IPS-15b (cell line): ENCODE data around the gene TMEM184B.
A peak's percentile ranks its signal among the peaks of the same experiment; 100 is the strongest.

Experiments
- H3K27me3 ChIP-seq: one replicate; pipeline ENCODE4 v1.6.1; 2013; ENCODE audit warnings: low read length; ENCODE audit not compliant: control insufficient read depth, insufficient read depth
- H3K36me3 ChIP-seq: one replicate; pipeline ENCODE4 v1.6.1; 2013; ENCODE audit warnings: low read length; ENCODE audit not compliant: control insufficient read depth, insufficient read depth
- H3K4me1 ChIP-seq: one replicate; pipeline ENCODE4 v1.6.1; 2013; ENCODE audit warnings: mild to moderate bottlenecking, low read length; ENCODE audit not compliant: control insufficient read depth, insufficient read depth
- H3K4me3 ChIP-seq: one replicate; pipeline ENCODE4 v1.5.1; 2013; ENCODE audit warnings: low read depth, low read length
- H3K9ac ChIP-seq: one replicate; pipeline ENCODE4 v1.6.1; 2013; ENCODE audit warnings: low read depth, mild to moderate bottlenecking, low read length
- H3K9me3 ChIP-seq: one replicate; pipeline ENCODE4 v1.6.1; 2013; ENCODE audit warnings: mild to moderate bottlenecking, low read length; ENCODE audit not compliant: control insufficient read depth, insufficient read depth

The TMEM184B gene

DNA sequence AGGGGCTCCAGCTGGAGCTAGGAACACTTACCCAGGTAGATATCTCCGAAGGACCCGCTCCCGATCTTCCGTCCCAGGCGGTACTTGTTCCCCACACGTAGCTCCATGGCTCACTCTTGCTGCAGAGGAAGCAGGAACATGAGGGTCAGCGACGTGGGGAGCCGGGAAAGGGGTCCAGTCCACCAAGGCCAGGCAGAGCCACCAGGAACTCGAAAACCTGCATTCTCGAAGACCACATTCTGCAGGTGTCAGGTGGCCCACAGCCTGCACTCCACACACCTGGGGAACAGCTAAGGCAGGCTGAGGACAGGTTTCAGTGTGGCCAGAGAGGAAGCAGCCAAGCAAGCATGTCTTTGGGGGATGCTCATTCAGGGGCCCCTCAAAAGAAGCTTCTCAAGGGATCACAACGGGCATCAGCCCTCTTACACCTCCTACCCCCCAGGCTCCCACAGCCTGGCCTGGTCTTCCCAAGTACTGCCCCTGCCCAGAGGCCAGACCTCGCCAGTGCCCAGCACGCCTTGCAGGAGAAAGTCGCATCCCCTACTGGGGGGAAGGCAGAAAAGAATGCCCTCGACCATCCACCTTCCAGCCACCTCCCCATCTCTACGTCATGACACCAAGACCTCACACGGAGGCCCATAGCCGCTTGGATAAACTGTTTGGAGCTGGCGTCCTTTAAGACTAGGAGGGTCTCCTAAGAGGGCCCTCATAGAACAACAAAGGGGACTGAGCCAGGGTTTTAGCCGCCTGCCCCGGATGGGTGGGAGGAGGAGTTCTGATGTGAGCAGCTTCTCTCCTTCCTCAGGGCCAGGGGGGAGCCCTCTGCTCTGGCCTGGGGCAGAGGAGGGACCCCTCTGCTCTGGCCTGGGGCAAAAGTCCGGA is 41.5 kb upstream of the TMEM184B start:
- Histone ChIP-seq H3K4me3 (peak overlapping the region; percentile 85), H3K36me3 (peaks cover 38% of the 10 kb centered on the region), H3K9ac (peak overlapping the region; percentile 95), H3K9me3 (no peaks in the 10 kb centered on the region), H3K27me3 (no peaks in the 10 kb centered on the region), H3K4me1 (peaks cover 18% of the 10 kb centered on the region)

DNA sequence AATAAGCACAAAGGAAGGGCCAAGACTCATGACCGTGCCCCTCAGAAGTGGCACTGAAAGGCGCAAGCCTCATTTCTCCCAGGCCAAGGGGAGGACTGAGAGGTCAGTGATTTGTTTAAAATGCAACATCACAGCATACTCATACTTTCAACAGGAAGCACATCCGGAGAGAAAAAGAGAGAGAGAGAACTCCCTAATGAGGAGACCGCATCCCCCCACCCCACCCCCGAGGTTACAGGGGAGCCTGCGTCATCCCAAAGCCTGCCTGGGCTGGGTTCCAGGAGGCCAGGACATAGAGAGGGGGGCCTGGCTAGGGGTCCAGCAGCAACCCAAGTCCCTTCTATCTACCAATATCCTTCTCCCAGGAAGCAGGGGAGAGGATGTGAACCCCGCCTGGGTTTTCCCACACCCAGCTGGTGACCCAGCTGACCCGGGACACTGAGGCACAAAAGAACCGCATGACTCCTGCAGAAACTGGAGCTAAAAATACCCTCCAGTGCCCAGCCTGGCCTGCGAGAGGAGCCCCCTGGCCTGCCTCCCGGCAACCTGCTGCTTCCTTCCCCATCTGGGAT is 40.7 kb upstream of the TMEM184B start:
- H3K36me3 ChIP-seq = peaks cover 45% of the 10 kb centered on the region
- H3K9ac ChIP-seq = no peak overlapping the region
- H3K9me3 ChIP-seq = no peaks in the 10 kb centered on the region
- H3K4me1 ChIP-seq = peaks cover 17% of the 10 kb centered on the region
- H3K27me3 ChIP-seq = no peaks in the 10 kb centered on the region
- H3K4me3 ChIP-seq = no peak overlapping the region

DNA sequence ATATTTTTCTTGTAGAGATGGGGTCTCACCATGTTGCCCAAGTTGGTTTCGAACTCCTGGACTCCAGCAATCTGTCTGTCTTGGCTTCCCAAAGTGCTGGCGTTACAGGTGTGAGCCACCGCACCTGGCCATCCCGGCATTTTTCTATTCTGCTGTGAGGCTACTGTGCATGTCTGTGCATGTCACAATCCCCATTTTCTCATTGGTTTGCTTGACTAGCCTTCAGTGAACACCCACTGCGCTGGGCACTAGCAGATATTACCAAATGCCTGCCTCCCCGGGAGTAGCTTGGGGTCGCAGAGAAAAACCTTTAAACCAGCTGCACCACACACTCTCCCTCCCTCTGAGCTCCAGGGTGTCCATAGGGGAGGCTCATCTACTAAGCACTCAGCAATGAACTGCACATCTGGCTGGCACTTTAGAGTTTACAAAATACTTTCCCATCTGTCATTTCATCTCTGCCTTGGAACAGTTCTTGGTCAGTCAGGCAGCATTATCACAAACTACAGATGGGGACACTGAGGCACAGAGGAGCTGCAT is 39.5 kb upstream of the TMEM184B start:
- H3K36me3 ChIP-seq = peaks cover 48% of the 10 kb centered on the region
- no peaks in the 10 kb centered on the region for H3K9me3 ChIP-seq
- H3K4me1 ChIP-seq = peaks cover 8% of the 10 kb centered on the region
- H3K4me3 ChIP-seq = no peak overlapping the region
- H3K9ac ChIP-seq = no peak overlapping the region
- no peaks in the 10 kb centered on the region for H3K27me3 ChIP-seq

DNA sequence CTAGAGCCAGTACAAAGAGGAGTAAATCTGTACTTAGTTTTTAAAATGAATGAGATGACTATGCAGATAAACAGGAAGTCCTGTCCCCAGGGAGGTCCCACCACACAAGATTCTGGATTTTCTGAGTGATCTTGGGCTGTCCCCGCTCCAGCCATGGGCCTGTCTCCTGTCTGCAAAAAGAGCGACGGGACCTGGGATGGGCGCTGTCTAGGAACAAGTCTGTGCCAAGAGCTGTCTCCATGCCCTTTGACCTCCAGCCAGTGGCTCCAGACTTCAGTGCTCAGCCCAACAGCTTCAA is 38.5 kb upstream of the TMEM184B start:
- no peak overlapping the region for H3K9ac ChIP-seq
- H3K36me3 ChIP-seq = peaks cover 48% of the 10 kb centered on the region
- H3K9me3 ChIP-seq = no peaks in the 10 kb centered on the region
- no peak overlapping the region for H3K4me3 ChIP-seq
- H3K27me3 ChIP-seq = no peaks in the 10 kb centered on the region
- peaks cover 8% of the 10 kb centered on the region for H3K4me1 ChIP-seq

DNA sequence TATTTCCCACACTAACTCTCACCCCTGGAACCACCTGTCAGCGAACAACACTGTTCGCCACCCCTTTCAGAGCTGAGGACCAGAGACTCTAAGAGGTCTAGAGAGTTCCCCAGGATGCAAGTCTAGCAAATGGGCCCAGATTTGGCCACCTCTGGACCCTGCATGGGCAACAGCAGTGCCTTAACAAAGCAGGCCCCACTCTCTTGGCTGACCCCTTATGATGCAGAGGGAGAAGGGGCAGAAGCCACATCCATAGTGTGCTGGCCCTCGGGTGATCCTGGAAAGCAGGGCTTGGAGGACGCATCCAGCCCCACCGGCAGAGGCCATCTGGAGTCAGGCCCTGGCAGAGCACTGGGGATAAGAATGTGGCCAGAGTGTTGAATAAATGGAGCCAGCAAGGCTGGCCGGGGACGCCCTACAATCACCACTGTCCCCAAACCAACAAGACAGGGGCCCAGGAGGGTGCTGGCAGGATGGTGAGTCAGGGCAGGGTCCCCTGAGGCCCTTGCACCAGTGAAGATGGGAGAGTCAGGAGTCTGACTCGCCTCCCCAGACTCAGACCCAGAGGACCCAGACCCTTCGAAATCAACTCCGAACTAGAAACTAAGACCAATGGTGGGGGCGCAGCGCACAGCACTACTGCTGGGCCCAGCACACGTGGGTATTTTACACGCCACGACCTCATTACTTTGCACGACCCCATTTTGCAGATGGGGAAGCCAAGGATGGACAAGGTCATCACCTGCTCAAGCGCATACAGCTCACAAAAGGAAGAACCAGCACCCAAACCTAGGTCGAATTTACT is 37.9 kb upstream of the TMEM184B start:
- H3K4me3 ChIP-seq = no peak overlapping the region
- peaks cover 13% of the 10 kb centered on the region for H3K4me1 ChIP-seq
- H3K36me3 ChIP-seq = peaks cover 48% of the 10 kb centered on the region
- H3K9ac ChIP-seq = no peak overlapping the region
- no peaks in the 10 kb centered on the region for H3K9me3 ChIP-seq
- H3K27me3 ChIP-seq = no peaks in the 10 kb centered on the region

DNA sequence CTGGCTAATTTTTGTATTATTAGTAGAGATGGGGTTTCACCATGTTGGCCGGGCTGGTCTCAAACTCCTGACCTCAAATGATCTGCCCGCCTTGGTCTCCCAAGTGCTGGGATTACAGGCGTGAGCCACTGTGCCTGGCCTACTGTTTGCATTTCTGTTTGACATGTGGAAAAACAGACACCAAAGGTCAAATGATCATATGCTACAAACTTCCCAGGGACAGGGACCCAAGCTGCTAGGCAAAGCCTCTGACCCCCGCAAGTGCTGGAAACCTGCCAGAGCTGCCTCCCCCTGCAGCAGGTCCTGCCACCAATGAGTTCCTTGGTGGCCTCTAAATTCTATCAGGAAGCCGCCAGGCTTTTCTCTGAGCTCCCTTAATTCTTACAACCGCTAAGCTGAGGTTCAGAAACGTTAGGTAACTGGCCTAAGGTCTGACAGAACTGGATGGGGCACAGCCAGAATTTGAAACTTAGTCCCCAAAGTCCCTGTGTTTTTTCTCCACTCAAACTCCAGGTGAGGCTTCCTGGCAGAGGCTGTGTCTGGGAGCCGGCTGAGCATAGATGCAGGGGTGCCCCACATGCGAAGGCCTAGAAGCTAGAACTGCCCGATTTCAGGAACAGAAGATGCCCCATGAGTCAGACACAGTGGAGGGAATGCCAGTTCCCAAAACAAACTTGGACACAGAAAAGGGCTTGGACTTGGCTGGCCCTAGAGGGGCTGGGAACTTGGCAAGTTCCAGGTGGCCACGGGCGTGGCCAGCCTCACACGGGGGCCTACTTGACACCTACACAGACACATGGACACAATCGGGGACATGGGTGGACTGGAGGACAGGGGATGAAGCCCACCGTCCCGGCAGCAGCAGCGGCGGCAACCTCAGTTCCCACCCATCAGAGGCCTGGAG is 37.1 kb upstream of the TMEM184B start:
- no peaks in the 10 kb centered on the region for H3K27me3 ChIP-seq
- peaks cover 48% of the 10 kb centered on the region for H3K36me3 ChIP-seq
- no peak overlapping the region for H3K4me3 ChIP-seq
- H3K4me1 ChIP-seq = peaks cover 13% of the 10 kb centered on the region
- H3K9me3 ChIP-seq = no peaks in the 10 kb centered on the region
- H3K9ac ChIP-seq = no peak overlapping the region

DNA sequence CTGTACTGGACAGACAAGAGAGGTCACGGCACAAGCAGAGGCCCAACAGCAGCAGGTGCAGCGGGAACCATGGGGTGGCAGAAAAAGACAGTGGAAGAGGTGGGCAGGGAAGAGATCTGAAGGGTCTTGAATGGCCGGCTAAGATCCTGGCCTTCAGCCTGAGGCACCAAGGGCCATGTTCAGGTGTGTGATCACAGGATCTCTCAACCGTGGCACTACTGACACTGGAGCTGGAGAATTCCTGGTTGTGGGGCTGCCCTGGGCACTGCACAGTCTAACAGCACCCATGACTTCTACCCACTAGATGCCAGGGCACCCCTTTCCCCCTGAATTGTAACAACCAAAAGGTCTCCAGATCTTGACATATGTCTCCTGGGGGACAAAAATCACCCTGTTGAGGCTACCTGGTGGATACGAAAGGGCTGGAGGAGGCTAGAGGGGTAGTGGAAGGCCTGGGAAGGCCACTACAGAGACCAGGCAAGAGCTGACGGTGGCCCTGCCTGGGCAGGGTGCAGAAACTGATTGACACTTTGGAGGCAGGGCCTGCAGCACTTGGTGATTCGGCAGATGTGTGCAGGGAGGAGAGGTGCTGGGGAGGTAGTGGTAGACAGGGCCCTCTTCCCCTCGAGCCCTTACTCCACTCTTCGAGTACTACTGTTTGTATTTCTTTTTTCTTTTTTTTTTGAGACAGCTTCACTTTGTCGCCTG is 36.1 kb upstream of the TMEM184B start:
- Histone ChIP-seq H3K4me1 (peaks cover 8% of the 10 kb centered on the region), H3K4me3 (no peak overlapping the region), H3K36me3 (peaks cover 50% of the 10 kb centered on the region), H3K27me3 (no peaks in the 10 kb centered on the region), H3K9me3 (no peaks in the 10 kb centered on the region), H3K9ac (peak overlapping the region; percentile 28)

DNA sequence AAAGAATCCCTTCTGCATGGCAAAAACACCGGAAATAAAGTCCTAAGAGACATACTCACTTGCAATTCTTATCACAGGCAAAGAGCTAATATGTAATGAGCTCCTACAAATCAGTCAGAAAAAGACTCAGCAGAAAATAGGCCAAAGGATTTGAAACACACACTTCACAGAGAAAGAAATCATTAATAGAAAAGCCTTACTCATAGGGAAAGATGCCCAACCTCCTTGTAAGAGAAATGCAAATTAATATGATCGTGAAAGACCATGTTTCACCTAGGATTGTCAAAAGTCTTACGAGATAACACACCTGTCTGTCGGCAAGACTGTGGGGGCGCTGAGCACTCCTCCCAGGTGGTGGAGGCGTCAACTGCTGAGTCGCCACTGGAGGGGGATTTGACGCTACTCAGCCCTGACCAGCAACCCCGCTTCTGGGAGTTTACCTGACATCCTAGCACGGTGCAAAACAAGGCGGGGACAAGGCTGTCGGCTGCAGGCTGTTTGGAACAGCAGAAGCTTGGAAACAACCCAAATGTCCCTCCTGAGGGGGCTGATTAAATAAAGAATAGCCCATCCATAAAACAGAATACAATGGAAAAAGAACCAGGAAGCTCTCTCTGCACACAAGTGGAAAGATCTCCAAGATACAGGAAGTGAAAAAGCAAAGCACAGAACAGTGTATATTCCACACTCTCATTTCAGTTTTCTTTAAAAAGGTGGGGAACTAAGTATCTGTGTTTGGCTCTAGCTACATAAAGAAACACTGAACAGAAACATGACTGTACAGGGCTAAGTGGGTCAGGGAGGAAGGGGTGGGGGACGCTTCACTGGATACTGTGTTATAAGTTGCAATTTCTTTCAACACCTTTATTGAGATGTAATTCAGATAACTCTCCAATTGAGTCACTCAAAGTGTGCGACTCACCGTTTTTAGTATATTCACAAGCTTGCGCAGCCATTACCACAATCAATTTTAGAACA is 33.0 kb upstream of the TMEM184B start:
- Histone ChIP-seq H3K4me1 (peaks cover 7% of the 10 kb centered on the region), H3K36me3 (peaks cover 56% of the 10 kb centered on the region), H3K4me3 (no peak overlapping the region), H3K9me3 (no peaks in the 10 kb centered on the region), H3K27me3 (no peaks in the 10 kb centered on the region), H3K9ac (peak overlapping the region; percentile 39)

DNA sequence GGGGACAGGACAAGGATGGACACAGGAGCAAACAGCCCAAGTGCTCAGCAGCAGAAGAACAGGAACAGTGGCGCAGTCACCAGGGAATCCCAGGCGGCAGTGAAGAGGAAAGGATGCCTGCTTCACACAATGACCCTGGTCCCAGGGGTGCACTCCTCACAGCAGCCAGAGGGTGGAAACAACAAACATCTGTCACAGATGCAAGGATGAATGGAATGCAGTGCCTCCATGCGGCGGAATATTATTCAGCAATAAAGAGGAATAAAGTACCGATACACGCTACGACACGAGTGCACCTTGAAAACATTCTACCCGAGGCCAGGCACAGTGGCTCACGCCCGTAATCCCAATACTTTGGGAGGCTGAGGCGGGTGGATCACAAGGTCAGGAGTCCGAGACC is 31.7 kb upstream of the TMEM184B start:
- Histone ChIP-seq H3K36me3 (peaks cover 57% of the 10 kb centered on the region), H3K27me3 (no peaks in the 10 kb centered on the region), H3K9ac (no peak overlapping the region), H3K4me1 (peaks cover 7% of the 10 kb centered on the region), H3K9me3 (no peaks in the 10 kb centered on the region), H3K4me3 (no peak overlapping the region)

DNA sequence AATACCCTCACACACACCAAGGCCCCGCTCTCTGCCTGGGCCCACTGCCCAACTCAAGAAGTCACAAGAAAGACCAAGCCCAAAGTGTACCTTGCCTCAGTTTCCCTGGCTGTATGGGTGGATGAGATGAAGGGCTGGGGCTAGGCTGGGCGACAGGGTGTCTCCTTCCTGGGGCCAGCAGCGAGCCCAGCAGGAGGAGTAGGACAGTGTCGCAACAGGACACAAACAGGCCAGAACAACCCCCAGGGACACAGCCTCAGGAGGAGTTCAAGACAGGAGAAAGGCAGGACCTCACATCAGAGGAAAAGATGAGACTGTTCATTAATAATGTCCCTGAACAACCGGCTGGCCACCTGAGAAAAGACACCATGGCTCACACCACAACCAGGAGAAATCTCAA is 31.2 kb upstream of the TMEM184B start:
- Histone ChIP-seq H3K9ac (no peak overlapping the region), H3K9me3 (no peaks in the 10 kb centered on the region), H3K4me1 (peaks cover 7% of the 10 kb centered on the region), H3K4me3 (no peak overlapping the region), H3K27me3 (no peaks in the 10 kb centered on the region), H3K36me3 (peaks cover 60% of the 10 kb centered on the region)
